GM19395 (cell line): ENCODE results near the gene ZNF787.
"Not testable (repeated sequence)": the region's sequence is repeated elsewhere in the genome, so short reads cannot be mapped to it uniquely, and the experiment has no call there.

Experiments
- ATAC-seq: cut with Tn5 transposase; IDR thresholded peaks from one replicate; pipeline ENCODE4 v1.9.1; 2021; ENCODE audit warnings: mild to moderate bottlenecking, moderate library complexity; ENCODE audit not compliant: unreplicated experiment

The ZNF787 gene

GRCh38 chr19:56107626-56108351, 13.3 kb downstream of the ZNF787 start:
- ATAC-seq, result no peak

DNA sequence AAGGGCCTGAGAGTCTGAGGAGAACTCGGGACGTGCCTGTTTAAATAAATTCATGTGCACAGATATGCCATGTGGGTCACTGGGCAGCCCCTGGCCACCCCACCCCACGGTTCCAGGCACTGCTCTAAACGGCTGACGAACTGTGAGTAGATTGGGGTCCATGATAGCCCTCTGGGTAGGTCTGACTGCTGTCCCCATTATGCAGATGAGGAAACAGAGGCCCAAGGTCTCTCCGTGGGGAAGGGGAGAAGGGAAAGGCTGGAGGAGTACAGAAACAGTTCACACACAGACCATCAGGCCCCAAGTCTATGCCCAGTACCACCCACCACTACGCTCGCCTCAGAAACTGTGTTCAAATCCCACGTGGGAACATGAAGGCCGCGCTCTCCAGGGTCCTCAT, 14.1 kb downstream of the ZNF787 start:
- no peak for ATAC-seq

GRCh38 chr19:56106397-56106849, 14.7 kb downstream of the ZNF787 start:
- no peak for ATAC-seq

- ATAC-seq, result not testable (repeated sequence)
These were observed 15.2 kb downstream of the ZNF787 start for GRCh38 chr19:56105831-56106396.

DNA sequence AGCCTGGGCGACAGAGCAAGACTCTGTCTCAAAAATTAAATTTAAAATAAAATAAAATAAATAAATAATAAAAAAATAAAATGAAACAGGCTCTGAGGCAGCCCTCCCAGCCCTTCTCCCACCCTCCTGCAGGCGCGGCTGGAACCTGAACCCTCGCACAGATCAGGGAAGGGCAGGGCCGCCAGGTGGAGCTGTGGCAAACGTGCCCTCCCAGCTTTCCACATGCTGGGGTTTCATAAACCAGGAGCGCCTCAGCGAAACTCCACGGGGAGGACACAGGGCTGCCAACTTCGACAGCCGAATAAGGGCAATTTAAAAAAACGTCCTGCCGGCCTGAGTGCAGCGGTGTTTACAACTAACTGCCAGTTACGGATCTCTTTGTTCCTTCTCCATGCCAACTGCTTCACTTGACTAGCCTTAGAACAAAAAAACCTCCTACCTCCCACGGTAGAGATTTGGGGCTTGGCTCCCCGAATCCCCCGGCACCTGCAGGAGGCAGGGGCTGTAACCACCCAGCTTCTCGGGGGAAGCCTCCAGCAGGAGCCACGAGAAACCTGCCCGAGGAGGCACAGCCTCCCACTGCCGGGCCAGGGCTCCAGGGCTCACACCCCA, 15.9 kb downstream of the ZNF787 start:
- no peak for ATAC-seq

DNA sequence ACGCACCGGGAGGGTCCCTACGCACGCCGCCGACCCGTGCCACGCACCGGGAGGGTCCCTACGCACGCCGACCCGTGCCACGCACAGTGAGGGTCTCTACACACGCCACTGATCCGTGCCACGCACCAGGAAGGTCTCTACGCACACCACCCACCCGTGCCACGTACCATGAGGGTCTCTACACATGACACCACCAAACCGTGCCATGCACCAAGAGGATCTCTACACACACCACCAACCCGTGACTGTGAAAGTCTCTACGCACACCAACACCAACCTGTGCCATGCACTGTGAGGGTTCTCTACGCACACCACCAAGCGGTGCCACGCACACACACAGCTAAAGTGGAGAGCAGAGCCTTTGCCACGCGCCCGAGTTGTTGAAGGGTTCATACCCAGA, 16.7 kb downstream of the ZNF787 start:
- no peak for ATAC-seq

DNA sequence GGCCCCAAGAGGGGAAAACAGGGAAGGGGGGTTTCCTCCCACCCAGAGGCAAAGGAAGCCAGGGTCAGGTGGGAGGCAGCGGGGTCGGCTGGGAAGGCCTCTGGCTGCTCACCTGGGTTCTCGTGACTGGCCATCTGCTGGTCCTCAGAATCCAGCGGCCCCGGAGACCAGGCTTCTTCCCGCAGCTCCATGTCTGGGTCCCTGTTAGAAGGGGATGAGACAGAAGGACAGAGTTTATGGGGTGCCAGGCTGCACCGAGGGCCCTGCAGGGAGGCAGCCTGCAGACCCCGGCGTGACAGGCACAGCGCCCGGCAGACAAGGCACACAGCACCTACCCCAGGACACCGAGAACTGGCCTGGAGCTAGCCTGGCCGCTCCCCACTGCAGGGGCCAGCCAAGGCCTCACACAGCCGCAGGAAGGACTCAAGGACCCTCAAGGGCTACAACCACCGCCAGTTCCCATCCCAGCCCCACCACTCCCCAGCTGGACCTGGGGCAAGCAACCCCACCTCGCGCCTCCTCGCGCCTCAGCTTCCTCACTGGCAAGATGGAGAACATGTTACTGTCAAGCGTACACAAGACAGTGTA, 18.0 kb downstream of the ZNF787 start:
- ATAC-seq, result no peak

DNA sequence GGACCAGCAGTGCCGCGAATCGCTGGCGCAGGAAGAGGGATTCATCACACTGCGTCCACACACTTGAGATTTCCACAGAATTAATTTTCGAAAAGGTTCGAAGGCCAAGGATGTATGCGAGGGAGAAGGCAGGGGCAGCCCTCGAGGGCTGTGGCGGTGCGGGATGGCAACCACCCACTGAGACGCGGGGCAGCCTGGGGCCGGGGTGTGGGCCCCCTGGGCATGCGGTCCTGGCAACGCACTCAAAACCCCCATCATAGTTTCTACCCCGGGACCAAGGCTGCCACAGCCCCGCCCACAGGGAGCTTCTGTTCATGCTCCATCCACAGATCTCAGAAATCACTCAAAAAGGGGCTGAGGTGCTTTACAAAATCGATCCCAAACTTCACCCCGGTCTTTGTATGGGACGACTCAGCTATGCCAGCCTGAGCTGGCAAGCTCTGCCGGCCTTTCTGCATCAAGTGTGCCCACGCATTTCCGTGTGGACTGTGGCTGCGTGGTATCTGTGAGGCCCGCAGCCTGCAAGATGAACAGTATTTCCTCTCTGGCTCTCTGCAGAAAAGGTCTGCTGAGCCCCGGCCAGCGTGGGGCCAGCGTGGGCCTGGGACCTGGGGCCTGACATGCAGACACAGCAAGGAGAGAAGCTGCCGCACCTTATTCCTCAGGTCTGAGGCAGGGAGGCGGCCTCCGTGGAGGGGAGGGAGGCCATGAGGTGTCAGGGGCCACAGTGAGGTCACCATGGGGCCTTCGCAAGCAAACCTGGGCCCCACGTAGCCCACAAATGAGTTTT, 19.2 kb downstream of the ZNF787 start:
- no peak for ATAC-seq

DNA sequence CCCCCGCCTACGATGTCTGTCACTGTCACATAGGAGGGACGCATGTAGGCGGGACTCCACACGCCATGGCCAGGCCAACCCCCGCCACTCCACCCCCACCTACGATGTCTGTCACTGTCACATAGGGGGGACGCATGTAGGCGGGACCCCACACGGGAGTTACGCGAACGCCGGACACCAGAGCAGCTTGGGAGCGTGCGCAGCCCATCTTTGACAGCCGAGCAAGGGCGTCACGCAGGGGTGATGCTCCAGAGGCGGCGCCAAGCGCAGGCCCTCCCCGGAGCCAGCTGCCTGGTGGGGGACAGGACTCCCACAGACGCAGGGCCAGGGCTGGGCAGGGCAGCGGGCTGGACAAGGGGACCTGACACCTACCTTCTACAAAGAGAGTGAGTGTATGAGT, 20.0 kb downstream of the ZNF787 start:
- ATAC-seq, result no peak

DNA sequence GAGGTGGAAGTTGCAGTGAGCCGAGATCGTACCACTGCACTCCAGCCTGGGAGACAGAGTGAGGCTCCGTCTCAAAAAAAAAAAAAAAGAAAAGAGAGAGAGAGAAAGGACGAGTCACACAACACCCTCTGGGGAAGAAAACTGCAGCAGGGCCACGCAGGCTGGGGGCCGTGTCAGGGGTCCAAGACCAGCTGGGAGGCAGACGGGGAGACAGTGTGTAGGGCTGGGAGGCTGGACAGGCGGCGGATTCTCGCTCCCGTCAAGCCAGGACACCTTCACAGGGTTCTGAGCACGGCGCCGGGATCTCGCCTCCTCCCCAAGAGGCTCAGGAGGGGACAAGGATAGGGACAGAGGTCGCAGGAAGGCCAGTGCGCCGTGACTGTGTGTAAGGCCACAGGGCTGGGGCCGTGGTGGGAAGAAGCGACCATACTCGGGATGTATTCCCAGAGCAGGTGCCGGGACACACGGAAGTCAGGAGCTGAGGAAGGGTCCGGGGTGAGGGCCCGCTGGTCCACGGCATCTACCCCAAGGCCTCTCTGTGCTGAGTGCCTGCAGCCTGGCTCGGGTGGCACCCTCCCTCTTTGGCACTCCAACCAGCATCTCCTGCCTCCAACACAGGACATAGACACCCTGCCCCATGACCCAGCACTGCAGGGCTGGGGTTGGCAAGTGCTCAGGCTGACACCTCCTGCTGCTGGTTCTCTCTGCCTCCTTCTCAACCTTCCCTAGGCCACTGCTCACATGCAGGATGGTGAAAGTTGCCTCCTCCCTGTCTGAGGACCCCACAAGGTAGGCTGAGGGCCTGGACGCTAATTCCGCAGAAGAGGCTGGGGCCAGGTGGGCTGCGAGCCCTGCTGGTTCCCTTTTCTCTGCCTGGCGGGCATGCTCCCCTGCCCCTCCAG, 21.2 kb downstream of the ZNF787 start:
- ATAC-seq, result no peak

- ATAC-seq, result no peak
These were observed 22.1 kb downstream of the ZNF787 start for GRCh38 chr19:56098731-56099568.

GRCh38 chr19:56098237-56098636, 22.9 kb downstream of the ZNF787 start:
- ATAC-seq, result not testable (repeated sequence)

- no peak for ATAC-seq
These were observed 23.3 kb downstream of the ZNF787 start for GRCh38 chr19:56097776-56098175.

DNA sequence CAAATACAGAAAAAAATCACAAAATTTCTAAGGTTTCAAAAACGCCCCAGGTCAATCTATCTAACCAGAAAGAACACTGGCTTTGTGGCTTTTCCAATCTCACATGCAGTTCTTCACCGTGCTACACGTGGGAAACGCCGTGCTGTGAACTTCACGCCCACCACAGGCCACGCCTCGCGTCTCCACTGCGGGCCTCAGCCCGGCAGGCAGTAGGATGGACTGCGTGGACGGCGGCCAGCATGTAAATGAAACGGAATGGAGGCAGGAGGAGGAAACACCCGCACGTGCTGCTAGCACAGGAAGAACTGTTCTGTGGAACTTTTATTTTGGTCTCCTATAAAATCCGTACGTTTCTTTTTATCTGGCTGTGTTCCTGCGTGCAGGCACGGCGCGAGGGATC, 23.8 kb downstream of the ZNF787 start:
- ATAC-seq, result no peak

DNA sequence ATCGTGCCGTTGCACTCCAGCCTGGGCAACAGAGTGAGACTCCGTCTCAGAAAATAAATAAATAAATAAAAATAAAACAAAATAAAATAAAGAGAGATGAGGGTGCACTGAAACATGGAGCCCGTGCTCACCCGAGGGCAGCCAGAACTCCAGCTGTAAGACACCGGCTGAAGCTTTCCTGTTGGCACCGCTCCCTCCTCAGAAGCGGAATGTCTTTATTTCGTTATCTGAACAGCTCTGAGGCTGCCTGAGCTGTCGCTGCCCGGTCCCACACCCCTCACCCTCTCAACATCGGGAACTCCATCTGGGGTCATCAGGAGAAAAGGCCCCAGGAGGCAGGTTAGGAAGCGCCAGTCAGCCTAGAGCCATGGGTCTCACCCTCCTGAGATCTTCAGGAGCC, 24.4 kb downstream of the ZNF787 start:
- no peak for ATAC-seq

DNA sequence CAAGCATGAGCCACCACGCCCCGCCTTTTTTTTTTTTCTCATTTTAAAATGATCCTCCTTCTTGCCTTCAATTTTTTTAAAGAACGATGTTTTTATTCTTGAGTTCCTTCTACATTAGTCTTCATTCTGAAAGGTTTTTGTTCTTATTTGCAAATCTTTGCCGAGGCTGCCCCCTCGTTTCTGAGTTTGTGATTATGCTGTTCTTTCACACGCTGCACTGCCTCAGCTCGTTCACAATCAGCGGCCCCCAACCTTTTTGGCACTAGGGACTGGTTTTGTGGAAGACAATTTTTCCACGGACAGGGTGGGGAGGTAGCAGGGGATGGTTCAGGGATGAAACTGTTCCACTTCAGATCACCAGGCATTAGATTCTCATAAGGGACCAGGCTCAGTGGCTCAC, 26.6 kb downstream of the ZNF787 start:
- ATAC-seq, result no peak

DNA sequence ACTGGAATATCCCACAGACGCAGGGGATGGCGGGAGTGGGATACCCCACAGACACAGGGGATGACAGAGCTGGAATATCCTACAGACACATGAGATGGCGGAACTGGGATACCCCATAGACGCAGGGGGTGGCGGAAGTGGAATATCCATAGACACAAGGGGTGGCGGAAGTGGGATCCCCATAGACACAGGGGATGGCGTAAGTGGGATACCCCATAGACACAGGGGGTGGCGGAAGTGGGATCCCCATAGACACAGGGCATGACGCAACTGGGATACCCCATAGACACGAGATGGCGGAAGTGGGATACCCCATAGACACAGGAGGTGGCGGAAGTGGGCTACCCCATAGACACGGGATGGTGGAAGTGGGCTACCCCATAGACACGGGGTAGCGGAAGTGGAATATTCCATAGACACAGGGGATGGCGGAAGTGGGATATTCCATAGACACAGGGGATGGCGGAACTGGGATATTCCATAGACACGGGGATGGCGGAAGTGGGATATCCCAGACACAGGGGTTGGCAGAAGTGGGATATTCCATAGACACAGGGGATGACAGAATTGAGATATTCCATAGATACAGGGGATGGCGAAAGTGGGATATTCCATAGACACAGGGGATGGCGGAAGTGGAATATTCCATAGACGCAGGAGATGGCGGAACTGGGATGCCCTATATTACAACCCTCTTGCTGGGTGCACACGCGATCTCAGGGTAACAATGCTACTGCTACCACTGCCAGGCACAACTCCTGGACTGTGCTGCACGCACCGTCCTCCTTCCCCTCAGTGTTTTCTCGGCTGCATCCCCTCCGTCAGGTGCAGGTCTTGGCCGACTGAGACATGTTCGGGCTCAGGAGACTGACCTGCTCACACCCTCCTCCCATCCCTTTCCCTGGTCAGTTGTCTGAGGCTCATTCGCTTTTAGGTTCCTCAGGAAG, 28.1 kb downstream of the ZNF787 start:
- no peak for ATAC-seq
